GM12865 (cell line): ENCODE results near the gene CDH4.

Experiments used
- DNase-seq: peaks from one replicate; pipeline ENCODE4 v3.0.0; 2010; ENCODE audit warnings: low read depth
- H3K4me3 ChIP-seq: 2 replicates; pipeline ENCODE4 v1.5.1; 2011; ENCODE audit warnings: mild to moderate bottlenecking, low read depth, low read length, control low read depth
- TF ChIP-seq, protein P1 (sequence below): IDR thresholded peaks from 2 replicates; pipeline ENCODE4 v1.5.1; 2011; ENCODE audit warnings: low read length, control low read depth, low read depth, inconsistent platforms; ENCODE audit not compliant: insufficient read depth; ENCODE audit errors: missing control alignments

The CDH4 gene

DNA sequence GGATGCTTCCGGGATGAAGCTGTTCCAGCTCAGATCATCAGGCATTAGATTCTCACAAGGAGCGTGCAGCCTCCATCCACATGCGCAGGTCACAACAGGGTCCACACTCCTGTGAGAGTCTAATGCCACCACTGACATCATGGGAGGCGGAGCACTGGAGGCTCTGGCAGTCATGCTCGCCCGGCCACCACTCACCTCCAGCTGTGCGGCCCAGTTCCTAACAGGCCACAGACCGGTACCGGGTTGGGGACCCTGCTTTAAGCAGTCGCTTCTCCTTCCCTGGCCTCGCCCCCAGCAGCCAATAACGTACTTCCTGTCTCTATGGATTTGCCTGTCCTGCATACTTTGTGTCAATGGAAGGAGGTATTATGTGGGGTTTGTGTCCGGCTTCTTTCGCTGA, 576.8 kb downstream of the CDH4 start:
- DNase-seq = no peak
- TF ChIP-seq, protein P1, sequence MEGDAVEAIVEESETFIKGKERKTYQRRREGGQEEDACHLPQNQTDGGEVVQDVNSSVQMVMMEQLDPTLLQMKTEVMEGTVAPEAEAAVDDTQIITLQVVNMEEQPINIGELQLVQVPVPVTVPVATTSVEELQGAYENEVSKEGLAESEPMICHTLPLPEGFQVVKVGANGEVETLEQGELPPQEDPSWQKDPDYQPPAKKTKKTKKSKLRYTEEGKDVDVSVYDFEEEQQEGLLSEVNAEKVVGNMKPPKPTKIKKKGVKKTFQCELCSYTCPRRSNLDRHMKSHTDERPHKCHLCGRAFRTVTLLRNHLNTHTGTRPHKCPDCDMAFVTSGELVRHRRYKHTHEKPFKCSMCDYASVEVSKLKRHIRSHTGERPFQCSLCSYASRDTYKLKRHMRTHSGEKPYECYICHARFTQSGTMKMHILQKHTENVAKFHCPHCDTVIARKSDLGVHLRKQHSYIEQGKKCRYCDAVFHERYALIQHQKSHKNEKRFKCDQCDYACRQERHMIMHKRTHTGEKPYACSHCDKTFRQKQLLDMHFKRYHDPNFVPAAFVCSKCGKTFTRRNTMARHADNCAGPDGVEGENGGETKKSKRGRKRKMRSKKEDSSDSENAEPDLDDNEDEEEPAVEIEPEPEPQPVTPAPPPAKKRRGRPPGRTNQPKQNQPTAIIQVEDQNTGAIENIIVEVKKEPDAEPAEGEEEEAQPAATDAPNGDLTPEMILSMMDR = no peak
- no peak overlapping the region for H3K4me3 ChIP-seq

DNA sequence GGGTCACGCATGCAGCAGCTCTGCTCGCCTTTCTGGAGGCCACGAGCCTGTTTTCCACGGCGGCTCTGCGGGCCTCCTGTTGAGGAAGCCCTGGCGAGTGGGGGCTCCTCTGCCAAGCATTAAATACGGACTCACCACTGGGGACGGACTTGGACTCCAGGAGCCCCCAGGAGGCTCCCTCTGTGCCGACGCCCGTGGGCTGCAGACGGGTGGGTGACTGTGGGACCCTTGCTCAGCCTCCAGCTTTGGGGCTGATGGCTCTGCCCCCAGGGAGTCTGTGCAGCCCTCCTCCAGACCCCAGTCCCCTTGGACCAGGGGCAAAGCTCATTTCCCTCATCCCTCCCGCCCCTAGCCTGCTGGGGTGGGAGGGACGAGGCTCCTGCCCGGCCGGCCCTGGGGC, 577.5 kb downstream of the CDH4 start:
- no peak overlapping the region for H3K4me3 ChIP-seq
- TF ChIP-seq, protein P1 = no peak
- no peak for DNase-seq

DNA sequence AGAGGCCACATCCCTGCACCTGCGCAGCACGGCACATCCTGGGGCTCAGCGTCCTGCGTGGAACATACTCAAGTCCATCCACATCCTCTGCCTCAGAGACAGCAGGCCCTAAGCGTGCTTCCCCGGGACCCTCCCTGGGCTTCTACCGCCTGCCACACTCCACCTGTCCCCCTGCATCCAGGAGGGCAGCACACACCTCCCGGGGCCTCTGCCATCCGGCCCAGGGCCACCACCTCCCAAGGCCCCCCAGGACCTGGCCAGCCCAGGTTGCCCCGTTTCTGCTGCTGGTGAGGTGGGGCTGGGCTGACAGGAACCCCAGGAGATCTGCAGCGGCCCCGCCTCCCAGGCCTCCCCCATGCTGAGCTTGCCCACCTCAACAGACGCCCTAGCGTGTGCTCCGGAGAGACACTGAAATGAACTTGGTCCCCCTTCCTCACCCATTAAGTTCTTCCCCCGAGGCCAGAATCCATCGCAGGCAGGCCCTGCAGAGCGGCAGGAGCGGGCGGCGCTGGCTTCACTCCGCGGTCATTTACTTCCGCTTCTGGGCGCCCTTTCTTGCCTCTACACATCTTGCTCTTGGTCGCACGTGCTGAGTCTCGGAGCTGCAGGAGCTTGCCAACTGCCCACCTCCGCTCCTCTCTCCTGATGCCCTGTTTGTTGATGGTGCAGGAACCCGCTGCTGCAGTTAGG, 578.3 kb downstream of the CDH4 start:
- TF ChIP-seq, protein P1 = no peak
- H3K4me3 ChIP-seq = no peak overlapping the region
- no peak for DNase-seq

DNA sequence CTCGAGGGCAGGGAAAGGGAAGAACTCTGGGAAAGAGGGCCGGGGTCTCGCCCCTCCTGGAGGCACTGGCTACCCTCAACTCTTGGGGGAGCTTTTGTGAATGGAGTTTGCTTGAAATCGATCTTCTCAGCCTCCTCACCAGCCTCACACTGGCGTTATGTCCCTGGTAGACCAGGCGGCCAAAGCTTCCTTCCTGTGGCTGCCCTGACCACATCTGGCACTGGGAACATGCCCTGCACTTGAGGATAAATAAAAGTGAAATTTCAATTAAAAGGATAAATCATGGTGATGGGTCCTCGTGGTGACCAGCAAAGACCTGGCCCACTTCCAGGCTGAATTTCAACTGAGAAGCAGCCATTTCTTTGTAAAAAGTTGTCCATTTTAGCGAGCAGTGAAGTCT, 578.9 kb downstream of the CDH4 start:
- no peak overlapping the region for H3K4me3 ChIP-seq
- TF ChIP-seq, protein P1 = no peak
- DNase-seq = no peak

DNA sequence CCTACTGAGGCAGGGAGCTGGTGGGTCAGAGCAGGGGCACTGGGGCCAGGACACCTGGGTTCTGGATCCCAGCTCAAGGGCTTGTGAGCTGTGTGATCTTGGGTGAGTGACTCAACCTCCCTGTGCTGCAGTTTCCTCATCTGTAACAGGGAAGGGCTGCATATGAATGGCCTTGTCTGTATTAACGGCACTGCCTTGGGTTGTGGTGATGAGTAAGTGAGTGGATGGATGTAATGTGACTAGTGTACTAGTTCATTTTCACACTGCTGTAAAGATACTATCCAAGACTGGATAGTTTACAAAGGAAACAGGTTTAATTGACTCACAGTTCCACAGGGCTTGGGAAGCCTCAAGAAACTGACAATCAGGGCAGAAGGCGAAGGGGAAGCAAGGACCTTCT, 580.1 kb downstream of the CDH4 start:
- H3K4me3 ChIP-seq = no peak overlapping the region
- TF ChIP-seq, protein P1 = no peak
- no peak for DNase-seq

DNA sequence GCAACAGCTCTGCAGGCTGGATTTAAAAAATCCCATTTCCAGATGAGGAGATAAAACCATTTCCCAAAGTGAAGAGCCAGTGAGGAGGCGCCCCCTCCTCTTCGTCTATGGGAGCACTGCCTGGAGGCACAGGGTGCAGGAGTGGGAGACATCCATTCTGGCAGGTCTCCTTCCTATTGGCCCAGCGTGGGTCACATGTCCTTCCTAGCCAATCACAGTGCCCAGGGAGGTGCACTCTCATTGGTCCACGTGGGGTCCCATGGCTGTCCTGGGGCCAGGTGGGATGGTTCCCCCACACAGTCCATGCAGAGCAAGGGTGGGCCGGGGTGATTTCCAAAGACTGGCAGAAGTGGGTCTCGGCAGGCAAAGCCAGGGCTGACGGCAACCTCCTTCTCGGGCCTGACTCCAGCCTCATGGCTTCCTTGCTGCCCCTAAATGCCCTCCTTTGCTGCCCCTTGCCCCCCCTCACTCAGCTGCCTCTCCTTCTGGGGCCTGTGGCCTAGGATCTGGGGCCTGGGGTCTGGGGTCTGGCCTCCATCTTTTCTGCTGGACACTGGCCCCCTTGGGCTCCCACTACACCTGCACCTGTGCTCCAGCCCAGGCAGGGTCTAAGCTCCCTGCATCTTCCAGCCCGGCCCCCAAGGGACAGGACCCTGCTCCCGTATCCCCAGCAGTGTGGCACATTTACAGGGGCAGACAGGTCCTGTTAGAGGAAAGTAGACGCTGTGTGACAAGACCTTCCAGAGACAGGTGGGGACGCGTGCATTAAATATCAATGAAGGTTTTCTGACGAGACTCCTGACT, 581.9 kb downstream of the CDH4 start:
- no peak overlapping the region for H3K4me3 ChIP-seq
- TF ChIP-seq, protein P1 = no peak
- DNase-seq = no peak

DNA sequence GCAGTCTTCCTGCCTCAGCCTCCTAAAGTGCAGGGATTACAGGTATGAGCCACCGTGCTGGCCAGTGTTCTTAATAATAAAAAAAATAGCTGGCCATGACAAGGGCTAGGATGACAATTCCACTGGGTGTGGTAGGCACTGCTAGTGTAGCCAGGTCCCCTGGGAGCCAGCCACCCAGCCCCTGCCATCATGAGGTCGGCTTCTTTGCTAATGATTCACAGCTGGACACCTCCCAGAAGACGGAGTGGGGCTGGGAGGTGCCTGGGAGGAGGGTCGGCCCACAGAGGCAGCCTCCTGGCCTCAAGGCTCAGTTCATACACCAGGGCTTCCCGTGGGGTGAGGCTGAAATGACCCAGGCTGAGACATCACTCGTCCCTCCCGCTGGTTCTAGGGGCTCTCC, 583.2 kb downstream of the CDH4 start:
- TF ChIP-seq, protein P1 = no peak

More for the DNA sequence above, 583.2 kb downstream of the CDH4 start:
- no peak for DNase-seq
- H3K4me3 ChIP-seq = no peak overlapping the region
